Activated CD4-positive, alpha-beta T cell treated with anti-CD3 and anti-CD28 coated beads, Interleukin-2, amount 50 U/mL, for 24 hours (primary cell): ENCODE data around the gene INO80E.
"Not testable (repeated sequence)": the region's sequence is repeated elsewhere in the genome, so short reads cannot be mapped to it uniquely, and the experiment has no call there.

ENCODE experiments used
- DNase-seq, 2 donors: peaks; one replicate each; pipeline ENCODE4 v3.0.0-alpha.2; 2020; ENCODE audit warnings: low read depth in 1 of 2, low spot score in 1 of 2

INO80E gene

GRCh38 chr16:30030011-30030685, 34.1 kb downstream of the INO80E start:
- DNase-seq = no peak

- no peak for DNase-seq
These were observed 34.9 kb downstream of the INO80E start, which contains the start of gene TLCD3B for GRCh38 chr16:30030841-30031413. TSS of gene TLCD3B (minus strand) at chr16:30031271. CDS start at chr16:30030527, 744 bp downstream.

- DNase-seq = no peak
These were observed 35.5 kb downstream of the INO80E start for GRCh38 chr16:30031477-30031918.

DNA sequence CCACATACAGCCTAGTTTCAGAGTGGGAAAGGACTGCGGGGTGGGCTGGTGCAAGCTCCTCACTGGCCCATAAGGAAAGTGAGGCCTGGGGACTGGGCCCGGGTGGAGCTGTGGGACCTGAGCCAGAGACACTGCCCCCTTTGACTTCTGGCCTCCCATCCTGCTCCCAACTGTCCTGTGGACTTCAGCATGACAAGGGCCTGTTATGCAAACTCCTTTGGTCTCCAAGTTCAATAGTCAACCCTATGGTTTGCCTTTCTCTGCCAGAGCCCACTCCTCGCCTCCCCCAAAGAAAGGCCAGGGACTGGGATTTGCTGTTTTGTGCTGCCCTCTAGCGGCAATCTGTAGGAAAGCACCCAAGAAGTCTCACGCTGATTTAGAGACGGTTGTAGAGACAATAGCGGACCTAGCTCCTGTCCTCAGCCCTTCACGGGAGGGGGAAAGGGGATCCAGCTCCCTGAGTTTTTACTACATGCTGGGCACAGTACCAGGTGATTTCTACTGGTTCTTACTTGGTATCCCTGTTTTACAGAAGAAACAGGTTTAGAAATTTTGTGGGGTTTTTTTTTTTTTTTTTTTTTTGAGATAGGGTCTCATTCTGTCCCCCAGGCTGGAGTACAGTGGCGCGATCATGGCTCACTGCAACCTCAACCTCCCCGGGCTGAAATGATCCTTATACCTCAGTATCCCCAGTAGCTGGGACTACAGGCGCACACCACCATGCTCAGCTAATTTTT, 36.2 kb downstream of the INO80E start:
- peak; percentile 38 to 58 for DNase-seq

DNA sequence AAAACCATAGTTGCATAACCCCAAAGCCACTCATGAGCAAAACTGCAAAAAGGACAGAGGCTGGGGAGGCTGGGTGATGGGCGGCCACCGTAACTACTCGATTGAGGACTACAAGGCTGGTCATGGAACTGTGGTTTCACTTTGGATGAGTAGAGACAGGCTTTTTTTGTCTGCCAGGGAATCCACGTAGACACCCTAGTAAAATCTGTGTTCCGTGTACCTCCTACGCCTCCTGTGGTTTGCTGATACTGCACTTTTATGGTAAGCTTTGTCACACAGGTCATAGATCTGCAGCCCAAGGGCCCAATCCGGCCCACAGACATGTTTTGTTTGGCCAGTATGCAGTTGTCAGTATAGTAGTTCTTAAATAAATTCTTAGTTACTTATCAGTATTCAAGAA, 37.2 kb downstream of the INO80E start:
- no peak for DNase-seq

GRCh38 chr16:30040221-30040620, 44.2 kb downstream of the INO80E start:
- no peak for DNase-seq

- not testable (repeated sequence) for DNase-seq
These were observed 44.6 kb downstream of the INO80E start for GRCh38 chr16:30040690-30041089.

GRCh38 chr16:30041841-30042240, 45.8 kb downstream of the INO80E start:
- DNase-seq = no peak

- DNase-seq = no peak
These were observed 50.1 kb downstream of the INO80E start for GRCh38 chr16:30046178-30046577.

- DNase-seq = no peak
These were observed 50.5 kb downstream of the INO80E start for GRCh38 chr16:30046588-30046987.

DNA sequence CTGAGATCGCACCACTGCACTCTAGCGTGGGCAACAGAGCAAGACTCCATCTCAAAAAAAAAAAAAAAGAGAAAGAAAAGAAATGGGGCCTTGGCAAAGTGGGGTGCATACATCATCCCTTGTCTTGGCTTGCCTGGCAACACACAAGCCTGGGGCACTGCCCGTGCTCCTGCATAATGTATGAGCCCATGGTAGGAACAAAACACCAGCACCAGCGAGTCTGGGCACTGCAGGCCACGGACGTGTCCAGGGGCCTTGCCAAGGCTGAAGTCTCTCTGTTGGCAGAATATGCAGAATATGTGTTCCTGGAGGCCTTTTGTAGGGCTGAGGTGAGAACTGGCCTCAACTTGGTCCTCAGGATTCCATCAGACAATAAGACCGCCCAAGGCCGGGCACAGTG, 53.8 kb downstream of the INO80E start:
- DNase-seq = no peak

DNA sequence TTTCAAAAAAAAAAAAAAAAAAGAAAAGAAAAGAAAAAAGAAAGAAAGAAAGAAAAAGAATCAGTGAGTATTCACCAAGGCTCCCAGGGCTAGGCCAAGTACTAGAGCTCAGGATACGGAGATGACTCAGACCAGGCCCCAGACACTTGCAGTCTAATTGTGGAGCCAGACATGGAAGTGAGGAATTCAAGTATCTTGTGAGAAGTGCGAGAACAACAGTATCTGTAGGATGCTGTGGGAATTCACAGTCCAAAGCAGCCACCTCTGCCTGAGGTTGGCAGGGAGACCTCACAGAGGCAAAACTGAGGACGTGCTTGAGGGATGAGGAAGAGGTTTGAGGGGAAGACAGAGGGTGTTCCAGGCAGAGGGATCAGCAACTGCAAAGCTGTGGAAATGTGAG, 55.5 kb downstream of the INO80E start:
- DNase-seq = no peak

DNA sequence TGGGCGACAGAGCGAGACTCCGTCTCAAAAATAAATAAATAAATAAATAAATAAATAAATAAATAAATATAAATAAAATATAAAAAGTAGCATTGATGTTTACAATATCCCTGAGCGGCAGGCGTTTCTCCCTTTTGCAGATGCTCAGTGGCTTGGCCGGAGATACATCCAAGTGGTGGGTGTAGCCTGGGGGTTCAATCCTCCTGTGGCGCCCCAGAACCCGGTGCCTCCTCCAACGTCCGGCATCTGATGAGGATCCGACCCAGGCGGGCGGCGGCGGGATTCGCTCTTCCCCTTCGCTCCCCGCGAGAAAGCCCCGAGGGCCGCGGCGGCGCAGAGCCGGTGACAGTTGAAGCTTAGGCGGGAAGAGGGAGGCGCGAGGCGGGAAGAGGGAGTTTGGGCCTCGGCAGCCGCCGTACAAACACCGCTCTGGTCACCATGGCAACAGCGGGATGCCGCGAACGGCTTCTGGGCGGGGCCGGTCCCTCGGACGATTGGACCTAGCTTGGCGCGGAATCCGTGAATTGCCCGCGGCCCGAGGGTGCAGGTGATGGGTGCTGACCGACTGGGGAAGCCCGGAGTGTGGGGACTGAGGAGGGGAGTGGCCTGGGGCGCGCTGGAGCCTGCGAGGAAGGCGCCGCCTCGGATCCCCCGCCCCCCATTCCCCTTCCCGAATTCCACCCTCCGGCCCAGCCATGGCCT, 56.8 kb downstream of the INO80E start:
- peak; percentile 87 to 91 for DNase-seq

DNA sequence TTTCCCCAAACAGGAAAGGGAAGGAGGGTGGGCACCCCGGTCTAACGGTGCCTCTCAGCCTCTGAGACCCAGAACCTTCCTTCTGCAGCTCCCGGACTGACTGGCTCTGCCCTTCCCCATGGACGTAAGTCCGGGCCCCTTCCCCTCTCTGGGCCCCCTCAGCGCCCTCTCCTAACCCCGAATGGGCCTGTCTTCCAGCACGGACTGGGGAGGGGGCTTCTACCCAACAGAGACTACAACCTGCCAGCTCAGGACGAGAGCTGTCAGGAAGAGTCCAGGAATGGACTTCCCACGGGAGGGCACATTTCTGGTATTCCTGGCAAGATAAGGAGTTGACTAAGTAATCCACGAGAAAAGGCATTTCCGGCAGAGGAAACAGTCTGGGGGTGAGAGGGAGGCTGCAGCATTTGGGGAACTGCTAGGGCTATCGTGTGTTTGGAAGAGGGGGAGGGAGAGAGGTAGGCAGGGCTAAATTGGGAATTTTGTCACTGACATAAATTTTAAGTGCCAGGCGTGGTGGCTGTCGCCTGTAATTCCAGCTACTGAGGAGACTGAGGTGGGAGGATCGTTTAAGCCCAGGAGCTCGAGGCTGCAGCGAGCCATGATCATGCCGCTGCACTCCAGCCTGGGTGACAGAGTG, 57.5 kb downstream of the INO80E start:
- no peak for DNase-seq

DNA sequence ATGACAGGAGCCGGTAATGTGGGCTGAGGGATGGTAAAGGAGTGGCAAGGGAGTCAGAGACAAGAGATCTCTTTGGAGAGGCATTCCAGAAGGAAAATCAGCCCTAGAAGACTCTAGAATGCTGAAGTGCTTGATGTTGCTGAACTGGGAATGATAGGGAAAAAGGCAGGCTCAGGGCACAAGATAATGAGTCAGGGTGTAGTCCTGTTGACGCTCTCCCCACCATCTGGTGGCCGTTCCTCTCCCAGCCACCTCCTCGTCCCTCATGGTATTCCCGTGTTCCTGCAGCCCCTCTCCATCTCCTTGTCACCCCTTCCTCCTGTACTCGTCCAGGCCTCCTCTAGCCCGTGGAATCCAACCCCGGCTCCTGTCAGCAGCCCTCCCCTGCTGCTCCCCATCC, 58.4 kb downstream of the INO80E start:
- no peak for DNase-seq

DNA sequence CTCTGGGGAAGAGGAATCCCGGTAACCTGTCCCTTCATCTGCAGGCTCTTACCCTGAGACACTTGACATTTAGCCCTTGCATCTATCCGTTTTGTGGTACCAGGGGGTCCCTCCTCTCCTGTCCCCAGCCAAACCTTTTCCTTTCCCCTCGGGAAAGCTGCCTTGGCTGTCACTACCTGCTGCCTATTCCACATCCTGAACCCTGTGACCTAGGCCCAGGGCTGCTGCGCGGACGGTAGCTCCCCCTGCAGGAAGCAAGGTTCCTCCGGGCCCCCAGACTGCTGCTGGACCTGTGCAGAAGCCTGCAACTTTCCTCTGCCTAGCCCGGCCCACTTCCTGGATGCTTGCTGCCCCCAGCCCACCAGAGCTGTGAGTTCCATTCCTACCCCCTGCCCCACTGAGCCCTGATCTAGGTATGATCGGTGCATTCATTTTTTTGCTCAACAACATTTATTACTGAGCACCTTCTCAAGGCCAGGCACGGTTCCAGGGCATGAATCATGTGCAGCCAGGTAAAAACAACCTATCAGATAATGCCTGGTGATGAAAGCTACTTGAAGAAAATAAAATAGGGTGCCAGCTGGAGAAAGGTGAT, 59.0 kb downstream of the INO80E start:
- no peak for DNase-seq
